Sigmoid colon (tissue), 4 donors: Measurements from ENCODE around the gene SRPK3.

Source experiments
- CTCF ChIP-seq, 4 experiments: fragments of 450-650 bp in 3 of 4; fragments of 200-600 bp in 1 of 4; IDR thresholded peaks; one replicate each; pipeline ENCODE4 v1.5.1; 2016 to 2019; ENCODE audit warnings: antibody characterized with exemption in 4 of 4, mild to moderate bottlenecking in 3 of 4, moderate library complexity in 2 of 4
- EP300 ChIP-seq, 4 donors: sonication (generic); formaldehyde crosslinking; IDR thresholded peaks; one replicate each; pipeline ENCODE4 v1.6.1; 2017; ENCODE audit warnings: antibody characterized with exemption in 4 of 4
- POLR2A ChIP-seq, 2 donors: fragments of 450-650 bp; IDR thresholded peaks; one replicate each; pipeline ENCODE4 v1.6.1; 2016; ENCODE audit warnings: antibody characterized with exemption in 2 of 2, mild to moderate bottlenecking in 2 of 2, moderate library complexity in 2 of 2
- POLR2AphosphoS5 ChIP-seq, 4 donors: sonication (generic); formaldehyde crosslinking; IDR thresholded peaks; one replicate each; pipeline ENCODE4 v1.6.1; 2017; ENCODE audit warnings: antibody characterized with exemption in 4 of 4

- TF ChIP-seq POLR2A (IDR thresholded peaks at IDR 0.05) (no peak), CTCF (IDR thresholded peaks at IDR 0.05) (no peak), EP300 (IDR thresholded peaks at IDR 0.05) (no peak), POLR2AphosphoS5 (IDR thresholded peaks at IDR 0.05) (no peak)
Observed at GRCh38 chrX:153773741-153774575, 6.9 kb upstream of the SRPK3 start.
